Measurements from ENCODE around the gene PHC2.

Gene PHC2

DNA sequence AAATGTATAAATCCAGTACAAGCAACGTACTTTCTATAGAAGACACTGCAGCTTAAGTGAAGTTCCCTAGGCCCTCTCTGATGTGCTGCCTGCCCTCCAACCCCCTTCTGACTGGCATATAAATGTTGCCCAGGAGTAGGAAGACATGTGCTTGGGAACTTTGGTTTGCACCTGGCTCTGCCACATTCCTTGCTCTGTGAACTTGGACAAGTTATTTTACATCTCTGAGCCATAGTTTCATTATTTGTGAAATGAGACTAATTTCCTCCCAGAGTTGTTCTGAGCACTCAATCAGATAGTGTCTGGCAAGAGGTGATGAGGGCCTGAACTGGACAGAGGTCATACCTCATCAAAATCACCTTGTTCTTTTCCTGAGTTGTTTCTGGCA, 3.5 kb upstream of the PHC2 start:
- Histone ChIP-seq H4K20me1 (ENCODE audit: insufficient read depth, low read length) (no peaks in the 10 kb centered on the region), H3K4me1 (ENCODE audit: low read length) (peaks cover 7% of the 10 kb centered on the region), H3K36me3 (replicated peaks; ENCODE audit: insufficient read depth, low read length) (no peaks in the 10 kb centered on the region), H3K79me2 (ENCODE audit: low read length) (no peaks in the 10 kb centered on the region), H3K4me3 (ENCODE audit: low read length) (no peak overlapping the region), H3K9ac (ENCODE audit: low read length) (no peak overlapping the region), H3K9me2 (replicated peaks; ENCODE audit: insufficient read depth, low read length) (no peaks in the 10 kb centered on the region), H3K27me3 (replicated peaks; ENCODE audit: insufficient read depth, low read length) (no peaks in the 10 kb centered on the region; the same call in 1 of the 2 replicates), H2AFZ (ENCODE audit: low read length) (no peak overlapping the region), H3K9me3 (replicated peaks; ENCODE audit: insufficient read depth, low read length) (no peaks in the 10 kb centered on the region), H3K27ac (ENCODE audit: low read length) (no peak overlapping the region), H3K4me2 (ENCODE audit: low read depth, low read length) (no peak overlapping the region), H3F3A (ENCODE audit: insufficient read depth, low read length) (no peaks in the 10 kb centered on the region)
- TF ChIP-seq EZH2 (optimal IDR thresholded peaks at IDR 0.05; ENCODE audit: low read depth, low read length) = no peak
- TF ChIP-seq EZH2phosphoT487 (IDR thresholded peaks at IDR 0.05; ENCODE audit: low read length) = no peak
- TF ChIP-seq, protein P1, sequence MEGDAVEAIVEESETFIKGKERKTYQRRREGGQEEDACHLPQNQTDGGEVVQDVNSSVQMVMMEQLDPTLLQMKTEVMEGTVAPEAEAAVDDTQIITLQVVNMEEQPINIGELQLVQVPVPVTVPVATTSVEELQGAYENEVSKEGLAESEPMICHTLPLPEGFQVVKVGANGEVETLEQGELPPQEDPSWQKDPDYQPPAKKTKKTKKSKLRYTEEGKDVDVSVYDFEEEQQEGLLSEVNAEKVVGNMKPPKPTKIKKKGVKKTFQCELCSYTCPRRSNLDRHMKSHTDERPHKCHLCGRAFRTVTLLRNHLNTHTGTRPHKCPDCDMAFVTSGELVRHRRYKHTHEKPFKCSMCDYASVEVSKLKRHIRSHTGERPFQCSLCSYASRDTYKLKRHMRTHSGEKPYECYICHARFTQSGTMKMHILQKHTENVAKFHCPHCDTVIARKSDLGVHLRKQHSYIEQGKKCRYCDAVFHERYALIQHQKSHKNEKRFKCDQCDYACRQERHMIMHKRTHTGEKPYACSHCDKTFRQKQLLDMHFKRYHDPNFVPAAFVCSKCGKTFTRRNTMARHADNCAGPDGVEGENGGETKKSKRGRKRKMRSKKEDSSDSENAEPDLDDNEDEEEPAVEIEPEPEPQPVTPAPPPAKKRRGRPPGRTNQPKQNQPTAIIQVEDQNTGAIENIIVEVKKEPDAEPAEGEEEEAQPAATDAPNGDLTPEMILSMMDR (IDR thresholded peaks at IDR 0.05; ENCODE audit: low read length) = no peak
- no peak for DNase-seq

DNA sequence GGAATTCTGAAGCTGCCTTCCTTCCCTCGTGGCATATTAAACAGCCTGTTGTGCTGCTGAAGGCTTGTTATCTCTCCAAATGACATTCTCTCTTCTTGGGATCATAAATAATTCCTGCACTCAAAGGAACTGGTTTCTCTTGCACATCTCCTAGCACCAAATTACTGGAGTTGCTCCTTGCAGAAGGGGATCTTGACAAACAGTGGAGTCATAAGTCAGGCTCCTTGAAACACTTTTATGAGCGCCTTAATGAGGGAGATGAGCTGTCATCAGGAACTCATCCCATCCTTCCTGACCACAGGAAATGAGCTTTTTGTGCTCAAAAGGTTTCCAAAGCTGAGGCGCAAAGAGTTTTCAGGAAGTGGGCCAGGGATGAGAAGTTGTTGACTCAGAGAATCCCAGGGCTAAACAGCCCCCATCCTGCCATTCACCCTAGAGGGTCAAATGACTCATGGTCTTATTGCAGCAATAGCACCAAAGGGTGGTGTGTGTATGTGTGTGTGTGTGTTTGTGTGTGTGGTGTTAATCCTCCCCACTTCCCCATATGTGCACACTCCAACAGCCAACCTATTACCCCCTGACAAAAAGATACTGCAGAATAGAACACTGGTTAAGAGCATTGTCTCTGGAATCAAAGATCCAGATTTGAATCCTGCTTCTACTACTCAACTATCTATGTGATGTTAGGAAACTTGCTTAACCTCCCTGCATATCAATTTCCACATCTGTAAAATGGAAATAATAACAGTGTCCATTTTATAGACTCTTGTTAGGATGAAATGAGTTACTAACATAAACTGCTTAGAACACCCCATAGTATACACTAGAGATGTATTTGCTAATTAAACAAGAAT, 2.8 kb upstream of the PHC2 start:
- H3K9me3 ChIP-seq (replicated peaks; ENCODE audit: insufficient read depth, low read length) = no peaks in the 10 kb centered on the region
- H3K9ac ChIP-seq (ENCODE audit: low read length) = no peak overlapping the region
- DNase-seq = no peak
- no peaks in the 10 kb centered on the region for H3K79me2 ChIP-seq (ENCODE audit: low read length)
- peaks cover 7% of the 10 kb centered on the region for H3K4me1 ChIP-seq (ENCODE audit: low read length)
- H3K27me3 ChIP-seq (replicated peaks; ENCODE audit: insufficient read depth, low read length) = no peaks in the 10 kb centered on the region; the same call in 1 of the 2 replicates
- no peak overlapping the region for H2AFZ ChIP-seq (ENCODE audit: low read length)
- no peak overlapping the region for H3K4me2 ChIP-seq (ENCODE audit: low read depth, low read length)
- no peak for TF ChIP-seq EZH2phosphoT487 (IDR thresholded peaks at IDR 0.05; ENCODE audit: low read length)
- TF ChIP-seq EZH2 (optimal IDR thresholded peaks at IDR 0.05; ENCODE audit: low read depth, low read length) = no peak
- TF ChIP-seq, protein P1 (IDR thresholded peaks at IDR 0.05; ENCODE audit: low read length) = no peak
- no peaks in the 10 kb centered on the region for H3K9me2 ChIP-seq (replicated peaks; ENCODE audit: insufficient read depth, low read length)
- H4K20me1 ChIP-seq (ENCODE audit: insufficient read depth, low read length) = no peaks in the 10 kb centered on the region
- H3F3A ChIP-seq (ENCODE audit: insufficient read depth, low read length) = no peaks in the 10 kb centered on the region
- H3K36me3 ChIP-seq (replicated peaks; ENCODE audit: insufficient read depth, low read length) = no peaks in the 10 kb centered on the region
- no peak overlapping the region for H3K4me3 ChIP-seq (ENCODE audit: low read length)
- no peak overlapping the region for H3K27ac ChIP-seq (ENCODE audit: low read length)

DNA sequence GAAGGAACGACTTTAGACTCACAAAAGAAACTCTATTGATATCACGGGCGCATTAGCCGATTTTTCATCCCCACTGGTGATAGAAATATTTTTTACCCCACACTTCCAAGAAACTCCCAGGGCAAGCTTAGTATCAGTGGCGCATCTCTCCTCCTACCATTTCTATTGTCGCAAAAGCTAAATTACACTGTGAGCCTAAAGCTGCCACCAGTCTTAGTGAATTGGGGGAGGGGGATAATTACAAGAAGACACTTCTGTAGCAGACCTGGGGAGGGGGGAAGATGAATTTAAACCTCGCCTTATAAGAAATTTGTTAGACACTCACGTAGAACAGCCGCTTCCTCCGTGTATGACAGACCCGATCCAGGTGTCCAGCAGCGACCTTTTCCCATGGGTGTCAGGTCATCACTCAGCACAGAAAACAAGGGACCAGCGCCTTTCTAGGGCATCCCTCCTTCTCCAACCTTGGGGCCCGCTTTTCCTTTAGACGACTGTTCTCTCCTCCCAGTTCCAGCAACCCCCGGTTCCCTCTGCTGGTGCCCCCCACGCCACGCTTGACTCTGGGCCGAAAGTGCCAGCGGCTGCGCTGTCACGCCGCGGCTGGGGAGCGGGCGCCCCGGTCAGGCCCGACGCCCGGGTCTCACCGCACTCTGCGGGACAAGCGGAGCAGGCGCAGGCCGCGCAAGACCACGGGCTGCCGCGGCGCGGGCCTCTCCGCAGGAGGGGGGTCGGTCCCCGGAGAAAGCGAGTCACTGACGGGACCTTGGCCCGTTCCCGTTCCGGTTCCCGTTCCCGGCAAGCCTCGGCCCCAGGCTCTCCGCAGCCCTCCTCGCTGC, 821 bp downstream of the PHC2 start:
- Histone ChIP-seq H3K27me3 (replicated peaks; ENCODE audit: insufficient read depth, low read length) (no peaks in the 10 kb centered on the region; the same call in 1 of the 2 replicates), H3K4me2 (ENCODE audit: low read depth, low read length) (peak overlapping the region; percentile 95), H3K4me3 (ENCODE audit: low read length) (peak overlapping the region; percentile 78), H3F3A (ENCODE audit: insufficient read depth, low read length) (no peaks in the 10 kb centered on the region), H3K4me1 (ENCODE audit: low read length) (peaks cover 7% of the 10 kb centered on the region), H3K27ac (ENCODE audit: low read length) (no peak overlapping the region), H3K36me3 (replicated peaks; ENCODE audit: insufficient read depth, low read length) (no peaks in the 10 kb centered on the region), H2AFZ (ENCODE audit: low read length) (peak overlapping the region; percentile 90), H3K9ac (ENCODE audit: low read length) (peak overlapping the region; percentile 31; the same call in 1 of the 2 replicates), H3K79me2 (ENCODE audit: low read length) (no peaks in the 10 kb centered on the region), H3K9me3 (replicated peaks; ENCODE audit: insufficient read depth, low read length) (no peaks in the 10 kb centered on the region), H4K20me1 (ENCODE audit: insufficient read depth, low read length) (no peaks in the 10 kb centered on the region), H3K9me2 (replicated peaks; ENCODE audit: insufficient read depth, low read length) (no peaks in the 10 kb centered on the region)
- peak; percentile 7 for DNase-seq
- TF ChIP-seq, protein P1 (IDR thresholded peaks at IDR 0.05; ENCODE audit: low read length) = no peak
- no peak for TF ChIP-seq EZH2 (optimal IDR thresholded peaks at IDR 0.05; ENCODE audit: low read depth, low read length)
- TF ChIP-seq EZH2phosphoT487 (IDR thresholded peaks at IDR 0.05; ENCODE audit: low read length) = no peak
